OCI-LY7 (cell line): Measurements from ENCODE around the gene LRRC47. TPM values are rescaled to one million over a fixed set of nuclear protein-coding genes. Genes with fewer than 3 reads are reported as not detected.
A peak's percentile ranks its signal among the peaks of the same experiment; 100 is the strongest.

ENCODE experiments used
- BruUV-seq: library from RNA; stranded (reverse); fragments of 400-500 nt; replicated peaks from 2 replicates; lab custom pipeline; 2021; lab: Mats Ljungman, UMichigan
- CTCF ChIA-PET: fragments of 300-600 bp; sonication (Branson Sonifier 250); formaldehyde crosslinking; loops from one replicate; lab custom pipeline; 2022; ENCODE audit warnings: antibody characterized with exemption; ENCODE audit not compliant: unreplicated experiment; lab: Charles Lee
- POLR2A ChIA-PET: fragments of 300-600 bp; sonication (Branson Sonifier 250); formaldehyde crosslinking; loops from one replicate; lab custom pipeline; 2022; ENCODE audit warnings: antibody characterized with exemption; lab: Charles Lee
- DNase-seq: peaks from one replicate; pipeline ENCODE4 v3.0.0-alpha.2; 2015; ENCODE audit warnings: low spot score
- H2AFZ ChIP-seq: fragments of 200-600 bp; sonication (generic), shearing (Covaris generic); 2 replicates; pipeline ENCODE4 v1.6.1; 2014; ENCODE audit warnings: mild to moderate bottlenecking, antibody characterized with exemption, low read length, moderate library complexity
- H3K27ac ChIP-seq: fragments of 200-600 bp; sonication (generic); 2 replicates; pipeline ENCODE4 v1.5.1; 2014; ENCODE audit warnings: mixed run types, low read depth, mild to moderate bottlenecking, moderate library complexity, low read length, inconsistent platforms; ENCODE audit not compliant: poor library complexity, severe bottlenecking
- H3K36me3 ChIP-seq: fragments of 200-600 bp; sonication (generic); 2 replicates; pipeline ENCODE4 v1.6.1; 2014; ENCODE audit warnings: mild to moderate bottlenecking, antibody characterized with exemption, low read length, moderate library complexity, mixed read lengths; ENCODE audit not compliant: insufficient read depth
- H3K4me1 ChIP-seq: fragments of 200-600 bp; sonication (generic); 2 replicates; pipeline ENCODE4 v1.5.1; 2014; ENCODE audit warnings: mild to moderate bottlenecking, low read length; ENCODE audit not compliant: insufficient read depth, poor library complexity, severe bottlenecking
- H3K4me2 ChIP-seq: fragments of 200-600 bp; sonication (generic); 2 replicates; pipeline ENCODE4 v1.6.1; 2014; ENCODE audit warnings: mild to moderate bottlenecking, low read length
- H3K4me3 ChIP-seq: fragments of 200-600 bp; sonication (generic); 2 replicates; pipeline ENCODE4 v1.5.1; 2014; ENCODE audit warnings: mild to moderate bottlenecking, low read depth, low read length; ENCODE audit not compliant: poor library complexity, severe bottlenecking
- H3K79me2 ChIP-seq: fragments of 200-600 bp; sonication (generic); 2 replicates; pipeline ENCODE4 v1.6.1; 2016; ENCODE audit warnings: low read depth, mild to moderate bottlenecking, low read length, moderate library complexity, mixed read lengths; ENCODE audit not compliant: insufficient read depth
- H3K9me2 ChIP-seq: fragments of 200-600 bp; sonication (generic); 2 replicates; pipeline ENCODE4 v1.6.1; 2016; ENCODE audit warnings: mild to moderate bottlenecking, low read length, mixed read lengths; ENCODE audit not compliant: insufficient read depth
- H3K9me3 ChIP-seq: fragments of 200-600 bp; sonication (generic); 2 replicates; pipeline ENCODE4 v1.6.1; 2014; ENCODE audit warnings: mild to moderate bottlenecking, mixed run types, low read length, mixed read lengths
- H4K20me1 ChIP-seq: fragments of 200-600 bp; sonication (generic); 2 replicates; pipeline ENCODE4 v1.6.1; 2014; ENCODE audit warnings: mild to moderate bottlenecking, antibody characterized with exemption, low read length, moderate library complexity, mixed read lengths; ENCODE audit not compliant: insufficient read depth
- CTCF ChIP-seq: fragments of 200-600 bp; sonication (generic); conservative IDR thresholded peaks from 2 replicates; pipeline ENCODE4 v1.5.1; 2014; ENCODE audit warnings: mild to moderate bottlenecking, antibody characterized with exemption, low read length, moderate library complexity, mixed read lengths
- EZH2phosphoT487 ChIP-seq: fragments of 200-600 bp; sonication (generic); IDR thresholded peaks from 2 replicates; pipeline ENCODE4 v1.6.1; 2018; ENCODE audit warnings: low read depth, borderline replicate concordance, mild to moderate bottlenecking, mixed run types, antibody characterized with exemption, low read length, moderate library complexity, mixed read lengths
- intact Hi-C: fragments of 100-400 bp; cut with micrococcal nuclease; formaldehyde crosslinking; loops from one replicate; pipeline ENCODE4 v1.10.0; 2022; ENCODE audit not compliant: unreplicated experiment
- total RNA-seq, 2 experiments: library from RNA; depleted of rRNA in 1 of 2; stranded (reverse); fragments of >200 nt in 1 of 2; shearing (Covaris generic) in 1 of 2; gene quantifications; 2 replicates each; pipeline ENCODE4 v1.2.3, GENCODE V29; 2014 to 2022

LRRC47 gene
- total RNA-seq, 2 experiments from 2014 or later, result 36.4 to 49.1 TPM

- BruUV-seq, result no TSS peak
- no peaks in the 10 kb centered on the region for H3K36me3 ChIP-seq
- no peaks in the 10 kb centered on the region for H3K4me1 ChIP-seq
- no peak overlapping the region for H3K4me3 ChIP-seq
- peak overlapping the region; percentile 48; the same call in 1 of the 2 replicates for H3K4me2 ChIP-seq
- H2AFZ ChIP-seq, result no peak overlapping the region
- no peaks in the 10 kb centered on the region for H3K9me2 ChIP-seq
- no peak for DNase-seq
- no peak overlapping the region for H3K27ac ChIP-seq
- ChIA-PET POLR2A (no interaction called here), CTCF (interaction anchor here (0.5 kb wide), 1 partner anchor 183 kb away, joined by 11 read pairs; no protein-coding TSS in a partner anchor)
- H4K20me1 ChIP-seq, result no peaks in the 10 kb centered on the region
- no peak for TF ChIP-seq CTCF
- no peak for TF ChIP-seq EZH2phosphoT487
- no peaks in the 10 kb centered on the region for H3K9me3 ChIP-seq
- intact Hi-C loops, result no loop called here
- no peaks in the 10 kb centered on the region for H3K79me2 ChIP-seq
Observed at GRCh38 chr1:3746389-3746829, 49.9 kb downstream of the LRRC47 start.

- H3K27ac ChIP-seq, result no peak overlapping the region
- DNase-seq, result no peak
- POLR2A ChIA-PET, result no interaction called here
- intact Hi-C loops, result no loop called here
- no peak overlapping the region for H3K4me3 ChIP-seq
- H3K9me3 ChIP-seq, result no peaks in the 10 kb centered on the region
- CTCF ChIA-PET, result interaction anchor here (0.5 kb wide), 1 partner anchor 182 kb away, joined by 11 read pairs; no protein-coding TSS in a partner anchor
- no peak for TF ChIP-seq CTCF
- no peak for TF ChIP-seq EZH2phosphoT487
- H3K79me2 ChIP-seq, result no peaks in the 10 kb centered on the region
- H4K20me1 ChIP-seq, result no peaks in the 10 kb centered on the region
- H3K4me1 ChIP-seq, result no peaks in the 10 kb centered on the region
- H3K36me3 ChIP-seq, result no peaks in the 10 kb centered on the region
- no peak overlapping the region for H2AFZ ChIP-seq
- no peaks in the 10 kb centered on the region for H3K9me2 ChIP-seq
- no peak overlapping the region; the same call in 1 of the 2 replicates for H3K4me2 ChIP-seq
- no TSS peak for BruUV-seq
Observed at GRCh38 chr1:3745590-3746381, 50.5 kb downstream of the LRRC47 start.

- DNase-seq, result no peak
- BruUV-seq, result no TSS peak
- intact Hi-C loops, result no loop called here
- Histone ChIP-seq H3K4me2 (no peak overlapping the region), H3K27ac (no peak overlapping the region), H2AFZ (no peak overlapping the region), H3K9me3 (no peaks in the 10 kb centered on the region), H4K20me1 (no peaks in the 10 kb centered on the region), H3K79me2 (no peaks in the 10 kb centered on the region), H3K9me2 (no peaks in the 10 kb centered on the region), H3K4me3 (no peak overlapping the region), H3K36me3 (no peaks in the 10 kb centered on the region), H3K4me1 (no peaks in the 10 kb centered on the region)
- TF ChIP-seq CTCF, result no peak
- POLR2A ChIA-PET, result no interaction called here
- CTCF ChIA-PET, result no interaction called here
Observed at GRCh38 chr1:3745071-3745470, 51.2 kb downstream of the LRRC47 start.
